SH-SY5Y (cell line): ENCODE measurements around the gene CD44.

ENCODE experiments used
- GATA2 ChIP-seq: IDR thresholded peaks from 2 replicates; pipeline ENCODE4 v1.6.1; 2011; ENCODE audit warnings: mild to moderate bottlenecking, low read depth, low read length
- GATA3 ChIP-seq: IDR thresholded peaks from 2 replicates; pipeline ENCODE4 v1.6.1; 2011; ENCODE audit warnings: low read depth, mild to moderate bottlenecking, low read length, moderate library complexity

- TF ChIP-seq GATA2 (no peak), GATA3 (no peak)
Observed at GRCh38 chr11:35271031-35271430, 132.1 kb downstream of the CD44 start.
